ENCODE results near the gene ODC1. TPM values are rescaled to one million over a fixed set of nuclear protein-coding genes. Genes with fewer than 3 reads are reported as not detected.

The ODC1 gene
- total and polyA plus RNA-seq, 12 donors = 4.1 to 92.8 (median 56.0) TPM

- Histone ChIP-seq H3K27me3 (no peaks in the 10 kb centered on the region), H3K36me3 (peaks cover 0 to 77% (median 4%) of the 10 kb centered on the region in 9 donors), H3K27ac (no peak overlapping the region), H3K4me1 (no peaks in the 10 kb centered on the region), H3K4me3 (no peak overlapping the region), H3K9me3 (no peaks in the 10 kb centered on the region)
- no peak for TF ChIP-seq CTCF (IDR thresholded peaks at IDR 0.05)
- intact Hi-C loops (cut with DNase I) = loop anchor here in 2 of 10 donors (5.0 to 10.0 kb wide), 2 partner anchors 285 to 437 kb away; no protein-coding TSS in a partner anchor
- WGBS, 2 donors = 91 to 95% methylated on average over 6 of the region's 6 CpGs
- DNase-seq (no peak), ATAC-seq (no peak)
These were observed 25.9 kb downstream of the ODC1 start for GRCh38 chr2:10422251-10422650.

GRCh38 chr2:10419553-10420257 is 28.4 kb downstream of the ODC1 start:
- 96 to 97% methylated on average over 54 of the region's 54 CpGs for WGBS, 2 donors

GRCh38 chr2:10417551-10418335 is 30.4 kb downstream of the ODC1 start:
- no peak for ATAC-seq

More at GRCh38 chr2:10419553-10420257, 28.4 kb downstream of the ODC1 start:
- no peaks in the 10 kb centered on the region for H3K9me3 ChIP-seq
- no peak for TF ChIP-seq CTCF (IDR thresholded peaks at IDR 0.05)
- DNase-seq (no peak), ATAC-seq (no peak)
- intact Hi-C loops (cut with DNase I) = loop anchor here in 3 of 10 donors (5.0 to 10.0 kb wide), 3 partner anchors 155 to 435 kb away; no protein-coding TSS in a partner anchor
- no peak overlapping the region for H3K27ac ChIP-seq
- peaks cover 0 to 54% (median 0%) of the 10 kb centered on the region in 9 donors for H3K36me3 ChIP-seq
- no peaks in the 10 kb centered on the region for H3K27me3 ChIP-seq
- H3K4me1 ChIP-seq = peaks cover 0 to 4% (median 0%) of the 10 kb centered on the region in 9 donors
- no peak overlapping the region for H3K4me3 ChIP-seq

More at GRCh38 chr2:10417551-10418335, 30.4 kb downstream of the ODC1 start:
- H3K4me3 ChIP-seq = no peak overlapping the region
- intact Hi-C loops (cut with DNase I) = loop anchor here in 1 of 10 donors (10.0 kb wide), 1 partner anchor 153 kb away; no protein-coding TSS in a partner anchor
- peaks cover 0 to 41% (median 0%) of the 10 kb centered on the region in 9 donors for H3K36me3 ChIP-seq
- no peak for DNase-seq
- H3K27me3 ChIP-seq = no peaks in the 10 kb centered on the region
- H3K4me1 ChIP-seq = peaks cover 0 to 18% (median 11%) of the 10 kb centered on the region in 9 donors
- 81 to 96% methylated on average over 6 of the region's 6 CpGs for WGBS, 2 donors
- no peak overlapping the region for H3K27ac ChIP-seq
- H3K9me3 ChIP-seq = no peaks in the 10 kb centered on the region
- TF ChIP-seq CTCF (IDR thresholded peaks at IDR 0.05) = no peak

Measured in heart right ventricle (tissue), 16 donors.